GM18873 (cell line): ENCODE data around the gene EHD2.
"Not testable (repeated sequence)": the region's sequence is repeated elsewhere in the genome, so short reads cannot be mapped to it uniquely, and the experiment has no call there.

ENCODE experiments used
- ATAC-seq: cut with Tn5 transposase; IDR thresholded peaks from one replicate; pipeline ENCODE4 v1.9.1; 2021; ENCODE audit warnings: mild to moderate bottlenecking, moderate library complexity, moderate number of reproducible peaks; ENCODE audit not compliant: unreplicated experiment, low FRiP score

EHD2 gene

DNA sequence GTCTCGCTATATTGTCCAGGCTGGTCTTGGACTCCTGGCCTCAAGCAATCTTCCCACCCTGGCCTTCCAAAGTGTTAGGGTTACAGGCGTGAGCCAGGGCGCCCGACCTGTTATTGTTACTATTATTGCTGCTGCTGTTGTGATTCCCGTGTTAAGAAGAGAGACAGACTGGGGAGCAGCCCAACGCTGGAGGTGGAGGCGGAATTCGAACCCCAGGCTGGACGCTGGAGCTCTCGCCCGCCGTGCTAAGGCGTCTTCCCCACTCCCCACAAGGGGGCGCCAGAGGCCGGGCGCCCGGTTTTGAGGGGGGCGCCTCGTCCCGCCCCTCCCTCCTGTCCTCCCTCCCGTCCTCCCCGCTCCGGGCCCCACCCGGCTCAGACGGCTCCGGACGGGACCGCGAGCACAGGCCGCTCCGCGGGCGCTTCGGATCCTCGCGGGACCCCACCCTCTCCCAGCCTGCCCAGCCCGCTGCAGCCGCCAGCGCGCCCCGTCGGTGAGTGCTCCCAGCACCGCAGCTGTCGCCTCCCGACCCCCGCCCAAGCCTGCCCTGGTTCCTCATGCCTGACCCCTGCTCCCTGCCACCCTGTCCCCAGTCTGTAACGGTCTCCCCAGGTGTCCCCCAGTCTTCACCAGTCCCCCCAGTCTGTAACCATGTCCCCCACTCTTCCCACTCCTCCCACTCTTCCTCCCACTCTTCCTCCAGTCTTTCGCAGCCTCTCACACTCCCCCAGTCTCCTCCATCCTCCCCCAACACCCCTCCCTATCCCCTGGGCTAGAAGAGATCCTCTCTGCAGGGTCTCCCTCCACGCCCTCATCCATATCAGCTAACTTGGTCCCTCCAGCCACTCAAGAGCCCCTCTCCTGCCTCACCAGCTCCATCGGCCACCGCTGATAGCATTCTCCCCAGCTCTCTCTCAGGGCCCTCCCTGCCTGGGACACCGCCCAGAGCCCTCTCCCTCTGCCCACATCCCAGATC is at the start of gene EHD2:
TSS of gene EHD2 (plus strand) at position 377 of the 976 bp plus-strand sequence. CDS start 3,191 bp downstream, outside the sequence.
- no peak for ATAC-seq

- no peak for ATAC-seq
Measured at GRCh38 chr19:47663435-47663910, 49.7 kb upstream of the EHD2 start.

DNA sequence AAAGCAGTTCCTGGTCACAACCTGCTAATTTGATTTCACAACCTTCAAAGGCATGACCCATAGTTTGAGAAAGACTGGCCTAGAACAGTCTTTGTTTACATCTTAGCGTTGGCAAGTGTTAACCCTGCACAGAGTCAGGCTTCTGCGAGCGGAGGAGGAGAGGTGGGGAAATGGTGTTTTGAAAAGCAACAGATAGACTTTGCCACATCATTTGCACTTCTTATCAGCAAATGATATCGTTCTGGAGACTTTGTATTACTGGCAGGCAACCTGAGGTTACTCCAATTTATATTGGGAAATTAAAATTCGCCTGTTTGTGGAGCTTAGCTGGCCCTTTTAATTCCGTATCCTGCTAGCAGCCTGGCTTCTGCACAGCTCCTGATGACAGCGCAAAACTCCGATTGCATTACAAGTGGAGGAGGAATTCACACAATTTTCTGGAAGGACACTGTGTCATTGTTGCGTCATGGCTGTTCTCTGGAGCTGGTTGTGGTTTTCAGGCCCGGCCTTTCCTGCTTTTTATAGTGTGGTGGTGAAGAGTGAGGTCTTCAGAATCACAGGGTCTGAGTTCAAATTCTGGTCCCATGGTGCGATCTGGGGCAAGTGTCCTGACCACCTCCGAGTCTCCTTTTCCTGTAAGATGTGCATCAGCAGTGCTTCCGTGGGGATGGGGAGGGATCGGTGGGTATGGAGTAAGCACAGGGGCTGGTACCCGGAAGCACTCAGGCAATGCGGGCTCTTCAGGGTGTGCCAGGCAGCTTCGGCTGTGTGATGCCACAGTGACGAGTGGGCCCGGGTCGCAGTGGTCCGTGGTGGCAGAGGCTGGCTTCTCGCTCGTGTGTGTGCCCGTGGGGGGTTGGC is 49.1 kb upstream of the EHD2 start:
- ATAC-seq: no peak

DNA sequence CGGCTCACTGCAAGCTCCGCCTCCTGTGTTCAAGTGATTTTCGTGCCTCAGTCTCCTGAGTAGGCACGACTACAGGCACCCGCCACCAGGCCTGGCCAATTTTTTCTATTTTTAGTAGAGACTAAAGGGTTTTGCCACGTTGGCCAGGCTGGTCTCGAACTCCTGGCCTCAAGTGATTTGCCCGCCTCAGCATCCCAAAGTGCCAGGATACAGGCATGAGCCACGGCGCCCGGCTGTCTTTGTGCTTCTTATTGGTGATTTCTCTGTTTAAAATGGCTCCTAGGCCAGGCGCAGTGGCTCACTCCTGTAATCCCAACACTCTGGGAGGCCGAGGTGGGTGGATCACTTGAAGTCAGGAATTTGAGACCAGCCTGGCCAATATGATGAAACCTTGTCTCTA is 44.7 kb upstream of the EHD2 start:
- not testable (repeated sequence) for ATAC-seq

DNA sequence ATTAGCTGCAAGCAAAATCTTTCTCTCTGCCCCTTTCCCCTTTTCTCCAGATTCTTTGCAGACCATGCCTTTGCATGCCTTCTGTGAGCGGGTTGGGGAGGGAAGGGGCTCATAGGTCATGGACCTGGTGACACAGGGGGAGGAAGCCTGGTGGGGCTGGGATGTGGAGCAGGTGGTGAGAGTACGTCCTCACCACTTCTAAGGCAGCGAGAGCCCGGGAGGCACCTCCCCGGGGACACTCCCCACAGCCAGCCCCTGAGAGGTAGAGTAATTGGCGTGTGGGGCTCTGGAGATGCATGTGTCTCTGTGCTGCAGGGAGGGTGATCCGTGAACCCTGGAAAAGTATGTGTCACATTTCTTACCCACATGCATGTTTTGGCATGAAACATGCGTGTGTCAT is 42.5 kb upstream of the EHD2 start:
- no peak for ATAC-seq

DNA sequence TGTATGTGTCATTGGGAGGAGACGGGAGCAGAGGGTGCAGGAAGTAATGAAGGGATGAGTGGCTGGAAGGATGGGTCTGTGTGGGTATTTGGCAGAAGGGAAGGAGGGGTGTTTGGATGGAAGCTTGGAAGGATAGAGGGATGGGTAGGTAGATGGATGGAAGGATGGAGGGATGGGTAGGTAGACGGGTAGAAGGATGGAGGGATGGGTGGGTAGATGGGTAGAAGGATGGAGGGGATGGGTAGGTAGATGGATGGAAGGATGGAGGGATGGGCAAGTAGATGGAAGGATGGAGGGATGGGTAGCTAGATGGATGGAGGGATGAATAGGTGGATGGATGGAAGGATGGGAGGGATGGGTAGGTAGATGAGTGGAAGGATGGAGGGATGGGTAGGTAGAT is 41.7 kb upstream of the EHD2 start:
- ATAC-seq: no peak

GRCh38 chr19:47673426-47673825 is 39.8 kb upstream of the EHD2 start:
- no peak for ATAC-seq

- no peak for ATAC-seq
Measured at GRCh38 chr19:47674548-47674947, 38.7 kb upstream of the EHD2 start.

GRCh38 chr19:47675271-47675670 is 38.0 kb upstream of the EHD2 start:
- ATAC-seq: no peak

DNA sequence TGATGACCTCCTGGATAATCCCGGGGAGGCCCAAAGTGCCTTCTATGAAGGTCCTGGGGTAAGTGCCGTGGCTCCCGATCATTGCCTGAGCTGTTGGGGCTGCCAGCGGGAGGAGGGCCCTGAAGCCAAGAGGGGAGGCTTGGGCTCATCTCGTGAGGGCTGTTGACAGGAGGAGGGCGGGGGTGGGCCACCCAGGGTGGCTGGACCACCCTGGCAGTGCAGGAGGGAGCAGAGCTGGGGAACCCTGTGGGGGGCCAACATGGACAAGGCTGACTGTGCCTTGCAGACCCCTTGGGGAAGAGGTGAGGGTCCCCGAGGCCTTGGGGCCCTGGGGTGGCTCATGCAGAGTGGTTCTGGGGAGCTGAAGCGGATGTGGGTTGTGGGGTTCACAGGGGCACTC is 37.4 kb upstream of the EHD2 start:
- ATAC-seq: no peak

DNA sequence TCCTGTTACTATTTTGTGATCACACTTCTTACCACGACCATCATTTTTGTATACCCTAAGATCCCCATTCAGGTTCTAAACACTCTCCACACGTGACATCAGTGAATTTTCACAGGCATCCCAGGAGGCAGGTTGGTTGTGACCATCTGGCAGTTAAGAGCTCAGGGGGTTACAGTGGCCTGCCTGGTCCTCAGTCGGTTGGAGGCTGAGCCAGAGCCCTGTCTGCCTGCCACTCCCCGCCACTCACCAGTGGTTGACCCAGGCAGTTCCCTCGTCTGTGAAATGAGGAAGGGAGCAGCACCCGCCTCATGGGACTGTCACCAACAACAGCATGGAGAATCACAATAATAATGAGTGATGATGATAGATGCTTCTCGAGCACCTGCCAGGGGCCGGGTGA is 36.4 kb upstream of the EHD2 start:
- ATAC-seq: no peak

- no peak for ATAC-seq
Measured at GRCh38 chr19:47679251-47679900, 33.8 kb upstream of the EHD2 start.

- no peak for ATAC-seq
Measured at GRCh38 chr19:47679922-47680857, 33.0 kb upstream of the EHD2 start.

DNA sequence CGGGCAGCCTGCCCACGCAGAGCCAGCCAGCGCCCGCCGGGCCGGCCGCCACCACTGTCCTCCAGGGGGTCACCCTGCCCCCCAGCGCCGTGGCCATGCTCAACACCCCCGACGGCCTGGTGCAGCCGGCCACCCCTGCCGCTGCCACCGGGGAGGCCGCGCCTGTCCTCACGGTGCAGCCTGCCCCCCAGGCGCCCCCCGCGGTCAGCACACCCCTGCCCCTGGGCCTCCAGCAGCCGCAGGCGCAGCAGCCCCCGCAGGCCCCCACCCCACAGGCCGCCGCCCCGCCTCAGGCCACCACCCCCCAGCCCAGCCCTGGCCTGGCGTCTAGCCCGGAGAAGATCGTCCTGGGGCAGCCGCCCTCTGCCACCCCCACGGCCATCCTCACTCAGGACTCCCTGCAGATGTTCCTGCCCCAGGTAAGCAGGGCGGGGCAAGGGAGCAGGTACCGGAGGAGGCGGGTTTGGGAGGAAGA is 32.3 kb upstream of the EHD2 start:
- ATAC-seq: no peak

DNA sequence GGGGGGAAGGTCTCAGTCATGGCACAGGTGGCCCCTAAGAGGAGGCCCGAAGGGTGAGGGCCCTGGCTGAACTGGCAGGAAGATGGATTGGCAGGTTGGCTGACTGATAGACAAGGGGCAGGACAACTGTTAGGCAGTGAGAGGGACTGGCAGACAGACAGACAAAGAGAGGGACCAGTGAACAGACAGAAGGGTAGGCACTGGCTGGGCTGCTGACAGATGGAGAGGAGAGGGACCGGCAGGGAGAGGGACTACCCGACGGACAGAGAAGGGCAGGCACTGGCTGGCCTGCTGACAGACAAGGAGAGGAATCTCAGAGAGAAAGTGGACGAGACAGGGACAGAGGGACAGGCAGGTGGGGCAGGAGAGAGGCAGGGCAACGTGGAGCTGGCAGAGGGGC is 31.8 kb upstream of the EHD2 start:
- ATAC-seq: no peak

- no peak for ATAC-seq
Measured at GRCh38 chr19:47681936-47682335, 31.3 kb upstream of the EHD2 start.

- ATAC-seq: no peak
Measured at GRCh38 chr19:47682939-47683338, 30.3 kb upstream of the EHD2 start.

GRCh38 chr19:47686679-47687450 is 26.4 kb upstream of the EHD2 start:
- ATAC-seq: no peak

GRCh38 chr19:47687906-47688305 is 25.3 kb upstream of the EHD2 start:
- no peak for ATAC-seq
